Measurements from ENCODE around the gene ZNF366. TPM values are rescaled to one million over a fixed set of nuclear protein-coding genes. Genes with fewer than 3 reads are reported as not detected.

ZNF366 gene
- total RNA-seq, 1 donor from 2014 or later = 13.6 TPM

GRCh38 chr5:72457491-72457890, 49.7 kb downstream of the ZNF366 start:
- intact Hi-C loops (cut with DNase I) = no loop called here
- Histone ChIP-seq H3K27me3 (ENCODE audit: low read depth) (no peaks in the 10 kb centered on the region), H3K9me3 (no peaks in the 10 kb centered on the region), H3K4me3 (no peak overlapping the region), H3K36me3 (no peaks in the 10 kb centered on the region), H3K27ac (no peak overlapping the region), H3K4me1 (peaks cover 34% of the 10 kb centered on the region)
- no peak for ATAC-seq
- TF ChIP-seq, protein P1, sequence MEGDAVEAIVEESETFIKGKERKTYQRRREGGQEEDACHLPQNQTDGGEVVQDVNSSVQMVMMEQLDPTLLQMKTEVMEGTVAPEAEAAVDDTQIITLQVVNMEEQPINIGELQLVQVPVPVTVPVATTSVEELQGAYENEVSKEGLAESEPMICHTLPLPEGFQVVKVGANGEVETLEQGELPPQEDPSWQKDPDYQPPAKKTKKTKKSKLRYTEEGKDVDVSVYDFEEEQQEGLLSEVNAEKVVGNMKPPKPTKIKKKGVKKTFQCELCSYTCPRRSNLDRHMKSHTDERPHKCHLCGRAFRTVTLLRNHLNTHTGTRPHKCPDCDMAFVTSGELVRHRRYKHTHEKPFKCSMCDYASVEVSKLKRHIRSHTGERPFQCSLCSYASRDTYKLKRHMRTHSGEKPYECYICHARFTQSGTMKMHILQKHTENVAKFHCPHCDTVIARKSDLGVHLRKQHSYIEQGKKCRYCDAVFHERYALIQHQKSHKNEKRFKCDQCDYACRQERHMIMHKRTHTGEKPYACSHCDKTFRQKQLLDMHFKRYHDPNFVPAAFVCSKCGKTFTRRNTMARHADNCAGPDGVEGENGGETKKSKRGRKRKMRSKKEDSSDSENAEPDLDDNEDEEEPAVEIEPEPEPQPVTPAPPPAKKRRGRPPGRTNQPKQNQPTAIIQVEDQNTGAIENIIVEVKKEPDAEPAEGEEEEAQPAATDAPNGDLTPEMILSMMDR (IDR thresholded peaks at IDR 0.05) = no peak
- DNase-seq = no peak

- no peaks in the 10 kb centered on the region for H3K27me3 ChIP-seq (ENCODE audit: low read depth)
- no peaks in the 10 kb centered on the region for H3K9me3 ChIP-seq
- no peaks in the 10 kb centered on the region for H3K36me3 ChIP-seq
- H3K4me1 ChIP-seq = peaks cover 44% of the 10 kb centered on the region
- no peak overlapping the region for H3K27ac ChIP-seq
- no peak overlapping the region for H3K4me3 ChIP-seq
- ATAC-seq (no peak), DNase-seq (no peak)
- TF ChIP-seq, protein P1 (IDR thresholded peaks at IDR 0.05) = no peak
- intact Hi-C loops (cut with DNase I) = no loop called here
Observed at GRCh38 chr5:72456391-72457074, 50.7 kb downstream of the ZNF366 start.

GRCh38 chr5:72455476-72455875, 51.7 kb downstream of the ZNF366 start:
- no peaks in the 10 kb centered on the region for H3K36me3 ChIP-seq
- TF ChIP-seq, protein P1 (IDR thresholded peaks at IDR 0.05) = no peak
- ATAC-seq (no peak), DNase-seq (no peak)
- no peak overlapping the region for H3K4me3 ChIP-seq
- peaks cover 51% of the 10 kb centered on the region for H3K4me1 ChIP-seq
- intact Hi-C loops (cut with DNase I) = no loop called here
- H3K27ac ChIP-seq = peak overlapping the region; percentile 9
- no peaks in the 10 kb centered on the region for H3K9me3 ChIP-seq
- H3K27me3 ChIP-seq (ENCODE audit: low read depth) = no peaks in the 10 kb centered on the region

- DNase-seq (no peak), ATAC-seq (no peak)
- Histone ChIP-seq H3K27me3 (ENCODE audit: low read depth) (no peaks in the 10 kb centered on the region), H3K9me3 (no peaks in the 10 kb centered on the region), H3K36me3 (no peaks in the 10 kb centered on the region), H3K27ac (peak overlapping the region; percentile 9), H3K4me3 (no peak overlapping the region), H3K4me1 (peaks cover 51% of the 10 kb centered on the region)
- TF ChIP-seq, protein P1 (IDR thresholded peaks at IDR 0.05) = no peak
- intact Hi-C loops (cut with DNase I) = no loop called here
Observed at GRCh38 chr5:72454996-72455395, 52.2 kb downstream of the ZNF366 start.

DNA sequence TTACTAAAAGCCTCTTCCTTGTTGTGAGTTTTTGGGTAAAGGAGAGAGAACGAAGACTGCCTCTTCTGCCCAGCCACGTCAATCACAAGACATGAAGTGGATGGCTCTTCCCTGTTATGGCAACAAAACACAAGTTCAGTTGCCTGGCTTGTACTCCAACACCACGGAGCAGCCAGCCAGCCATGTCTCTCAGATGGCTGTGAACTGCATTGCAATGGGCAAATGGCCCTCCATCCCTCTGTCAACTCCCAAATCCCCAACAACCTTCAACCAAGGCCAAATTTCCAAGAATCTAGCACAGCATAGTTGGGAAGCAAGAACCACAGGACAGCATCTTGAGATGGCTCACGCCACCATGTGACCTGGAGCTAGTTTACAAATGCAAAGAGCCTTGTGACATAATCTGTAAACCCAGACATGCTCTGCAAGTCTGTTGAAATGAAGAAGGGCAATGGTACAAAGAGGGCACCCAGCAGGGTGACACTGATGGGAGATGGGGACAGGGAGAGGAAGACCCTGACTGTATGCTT, 53.9 kb downstream of the ZNF366 start:
- H3K36me3 ChIP-seq = no peaks in the 10 kb centered on the region
- H3K27me3 ChIP-seq (ENCODE audit: low read depth) = no peaks in the 10 kb centered on the region
- TF ChIP-seq, protein P1 (IDR thresholded peaks at IDR 0.05) = no peak
- ATAC-seq (no peak), DNase-seq (no peak)
- H3K27ac ChIP-seq = peak overlapping the region; percentile 87
- intact Hi-C loops (cut with DNase I) = no loop called here
- peaks cover 36% of the 10 kb centered on the region for H3K4me1 ChIP-seq
- no peak overlapping the region for H3K4me3 ChIP-seq
- H3K9me3 ChIP-seq = no peaks in the 10 kb centered on the region
